HuH-7 (cell line): ENCODE data around the gene COMMD1.
"Not testable (repeated sequence)": the region's sequence is repeated elsewhere in the genome, so short reads cannot be mapped to it uniquely, and the experiment has no call there.

Experiments
- DNase-seq: peaks from one replicate; pipeline ENCODE4 v3.0.0; 2011; ENCODE audit warnings: low spot score

The COMMD1 gene

DNA sequence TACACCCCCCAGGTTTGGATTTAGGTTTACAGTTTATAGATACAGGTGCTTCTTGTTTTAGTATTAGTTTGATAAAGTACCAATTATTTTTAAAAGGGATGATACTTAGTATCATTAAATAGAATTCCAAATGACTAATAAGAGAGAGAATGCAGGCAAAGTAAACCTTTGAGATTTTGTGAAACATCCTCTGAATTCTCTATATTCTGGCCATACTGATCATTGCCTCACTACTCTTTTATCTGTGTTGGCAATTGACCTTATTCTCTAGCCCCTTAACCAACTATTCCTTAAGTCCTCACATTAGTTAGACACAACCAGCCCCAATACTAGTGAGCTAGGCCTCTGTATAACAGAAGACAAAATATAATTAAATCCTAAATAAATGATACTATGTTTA, 125.4 kb downstream of the COMMD1 start:
- no peak for DNase-seq

DNA sequence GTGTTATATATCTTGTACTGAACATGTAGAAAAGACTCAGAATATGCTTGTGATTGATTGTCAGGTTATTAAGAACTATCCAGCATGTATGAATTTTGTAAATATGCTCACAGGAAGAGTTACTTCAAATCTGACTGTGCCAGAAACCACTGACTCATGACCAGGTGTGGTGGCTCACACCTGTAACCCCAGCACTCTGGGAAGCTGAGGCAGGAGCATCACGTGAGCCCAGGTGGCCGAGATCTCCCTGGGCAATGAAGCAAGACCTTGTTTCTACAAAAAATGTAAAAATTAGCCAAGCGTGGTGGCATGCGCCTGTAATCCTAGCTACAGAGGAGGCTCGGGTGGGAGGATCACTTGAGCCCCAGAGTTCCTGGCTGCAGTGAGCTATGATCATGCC, 126.6 kb downstream of the COMMD1 start:
- no peak for DNase-seq

DNA sequence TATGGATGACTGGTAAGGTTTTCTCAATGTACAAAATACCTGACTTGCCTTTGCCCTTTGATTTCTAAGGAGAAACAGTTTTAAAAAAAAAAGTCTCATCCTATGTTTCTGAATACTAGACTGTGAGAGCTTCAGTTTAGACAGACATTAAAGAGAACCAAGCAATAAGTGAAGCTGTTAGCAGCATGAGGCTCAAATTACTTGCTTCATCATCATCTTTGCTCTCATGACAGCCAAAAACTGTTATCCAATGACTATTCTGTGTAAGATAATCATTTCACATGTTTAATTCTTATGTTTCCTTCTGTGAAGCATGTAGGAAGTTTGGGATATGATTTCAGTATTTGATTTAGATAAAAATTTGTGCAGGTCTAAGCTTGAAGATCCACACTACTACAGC, 129.2 kb downstream of the COMMD1 start:
- DNase-seq, result no peak

DNA sequence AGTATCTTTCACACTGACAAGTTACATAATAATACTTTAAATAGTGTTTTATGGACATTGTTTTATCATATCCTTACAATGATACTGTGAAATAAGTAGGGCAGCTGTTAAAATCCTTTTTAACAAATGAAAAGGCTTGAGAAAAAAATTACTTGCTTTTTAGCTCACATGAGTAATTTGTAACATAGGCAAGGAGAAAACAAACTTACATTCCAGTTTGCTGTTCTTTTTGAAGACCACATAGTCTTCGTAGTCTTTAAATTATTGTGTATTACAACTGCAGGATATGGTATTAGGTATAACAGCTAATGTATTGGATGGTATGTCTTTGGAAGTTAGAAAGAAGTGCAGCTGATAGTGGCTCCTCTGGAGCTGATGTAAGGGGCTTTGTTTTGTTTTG, 130.8 kb downstream of the COMMD1 start:
- no peak for DNase-seq

DNA sequence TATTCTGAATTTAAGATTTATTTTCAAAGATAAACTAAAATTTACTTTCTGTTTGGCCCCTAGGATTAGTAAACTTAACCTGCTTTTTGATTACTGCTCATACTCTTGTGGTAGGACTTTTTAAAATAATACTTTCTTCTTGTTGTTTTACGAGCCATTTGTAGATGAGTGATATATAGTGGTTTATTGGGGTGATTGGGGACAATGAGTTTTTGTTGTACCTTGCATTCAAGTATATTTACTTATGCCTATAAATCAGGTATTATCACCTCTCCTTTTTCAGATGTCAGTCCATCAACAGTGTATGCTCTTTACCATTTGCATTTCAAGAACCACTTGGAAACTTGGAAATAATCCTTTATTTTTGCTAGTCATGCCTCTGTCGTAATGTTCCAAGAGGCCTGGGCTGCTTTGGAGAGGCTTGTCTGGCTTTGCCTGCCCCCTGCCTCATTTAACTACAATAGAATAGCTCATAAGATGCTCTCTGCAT, 131.3 kb downstream of the COMMD1 start:
- DNase-seq, result no peak

DNA sequence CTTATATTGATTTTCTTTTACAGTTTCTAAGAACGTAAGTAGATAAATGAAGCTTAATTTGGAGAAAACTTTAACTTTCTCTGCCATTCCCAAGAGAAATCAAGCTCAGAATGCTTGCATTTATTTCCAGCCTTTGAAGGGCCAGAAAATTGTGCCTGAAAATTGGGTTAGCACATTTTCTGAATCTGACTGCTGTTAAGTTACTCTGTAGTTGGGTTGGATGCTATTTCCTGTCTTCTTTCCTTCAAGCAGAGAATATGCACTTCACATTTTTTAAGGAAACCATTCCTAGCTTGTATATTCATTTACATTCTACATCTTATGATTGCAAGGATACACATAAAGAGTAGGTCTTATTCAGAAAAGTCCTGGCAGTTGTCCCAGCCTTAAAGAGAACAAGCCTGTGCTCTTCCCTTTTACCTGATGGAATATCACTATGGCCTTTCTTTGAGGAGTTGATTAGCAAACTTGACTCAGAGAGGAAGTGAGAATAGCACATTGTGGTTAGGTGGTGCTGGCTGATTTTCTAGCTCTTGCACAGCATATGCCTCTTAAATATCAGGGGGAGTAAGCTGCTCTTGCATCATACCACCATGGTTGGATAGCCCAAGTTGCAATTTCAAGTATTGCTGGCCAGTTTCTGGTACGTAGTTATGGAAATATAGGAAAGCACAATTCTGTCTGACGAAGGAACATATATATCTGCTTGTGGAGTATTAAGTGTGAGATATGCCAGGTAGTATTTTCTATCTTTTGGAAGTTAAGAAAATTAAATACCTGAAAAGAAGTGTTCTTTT, 133.7 kb downstream of the COMMD1 start:
- DNase-seq, result no peak

DNA sequence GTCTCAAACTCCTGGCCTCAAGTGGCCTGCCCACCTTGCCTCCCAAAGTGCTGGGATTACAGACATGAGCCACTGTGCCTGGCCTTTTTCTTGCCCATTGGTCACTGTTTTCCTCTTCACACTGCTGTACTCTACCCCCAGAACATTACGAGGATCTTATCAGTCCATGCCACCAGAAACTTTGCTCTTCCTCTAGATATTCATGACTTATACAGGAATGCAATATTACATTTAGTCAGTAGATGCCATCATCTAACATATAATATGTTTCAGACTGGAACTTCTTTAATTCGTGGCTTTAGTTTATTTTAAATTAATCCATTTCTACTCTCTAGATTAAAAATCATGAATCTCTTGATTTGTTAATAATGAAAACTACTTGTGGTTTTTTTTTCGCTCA, 135.5 kb downstream of the COMMD1 start:
- no peak for DNase-seq

DNA sequence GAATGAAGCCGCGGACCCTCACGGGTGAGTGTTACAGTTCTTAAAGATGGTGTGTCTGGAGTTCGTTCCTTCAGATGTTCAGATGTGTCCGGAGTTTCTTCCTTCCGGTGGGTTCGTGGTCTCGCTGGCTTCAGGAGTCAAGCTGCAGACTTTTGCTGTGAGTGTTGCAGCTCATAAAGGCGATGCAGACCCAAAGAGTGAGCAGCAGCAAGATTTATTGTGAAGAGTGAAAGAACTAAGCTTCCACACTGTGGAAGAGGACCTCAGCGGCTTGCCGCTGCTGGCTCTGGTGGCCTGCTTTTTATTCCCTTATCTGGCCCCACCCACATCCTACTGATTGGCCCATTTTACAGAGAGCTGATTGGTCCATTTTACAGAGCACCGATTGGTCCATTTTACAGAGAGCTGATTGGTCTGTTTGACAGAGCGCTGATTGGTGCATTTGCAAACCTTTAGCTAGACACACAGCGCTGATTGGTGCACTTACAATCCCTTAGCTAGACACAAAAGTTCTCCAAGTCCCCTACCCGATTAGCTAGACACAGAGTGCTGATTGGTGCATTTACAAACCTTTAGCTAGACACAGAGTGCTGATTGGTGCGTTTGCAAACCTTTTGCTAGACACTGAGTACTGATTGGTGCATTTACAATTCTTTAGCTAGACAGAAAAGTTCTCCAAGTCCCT, 136.4 kb downstream of the COMMD1 start:
- not testable (repeated sequence) for DNase-seq

DNA sequence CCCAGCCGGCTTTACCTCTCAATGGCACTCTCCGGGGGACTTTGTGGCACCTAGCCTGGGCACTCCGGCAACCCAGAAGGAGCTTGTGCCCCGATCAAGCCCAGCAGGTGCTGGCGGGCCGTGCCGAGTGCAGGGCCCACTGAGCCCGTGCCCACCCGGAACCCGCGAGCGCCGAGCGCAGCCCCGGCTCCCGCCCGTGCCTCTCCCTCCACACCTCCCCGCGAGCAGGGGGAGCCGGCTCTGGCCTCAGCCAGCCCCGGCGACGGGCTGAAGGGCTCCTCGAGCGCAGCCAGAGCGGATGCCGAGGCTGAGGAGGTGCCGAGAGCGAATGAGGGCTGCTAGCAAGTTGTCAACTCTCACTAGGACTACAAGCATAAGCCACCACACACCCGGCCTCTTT, 136.9 kb downstream of the COMMD1 start:
- no peak for DNase-seq

DNA sequence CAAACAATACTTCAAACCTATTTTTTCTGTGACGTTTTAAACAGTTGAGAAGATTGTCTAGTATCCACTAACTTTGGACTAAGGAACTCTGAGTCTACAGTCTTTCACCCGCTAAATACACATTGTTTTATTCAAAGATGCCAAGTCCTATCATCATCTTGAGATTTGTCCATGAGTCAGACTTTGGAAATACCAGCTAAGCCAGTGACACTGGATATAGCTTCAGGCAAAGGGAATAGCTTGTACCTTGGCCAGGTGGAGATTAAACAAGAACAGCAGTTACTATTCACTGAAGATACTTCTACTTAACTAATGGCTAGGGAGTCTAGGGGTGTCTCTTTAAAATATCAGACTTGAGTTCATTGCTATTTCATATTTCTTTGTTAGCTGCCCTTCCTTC, 137.5 kb downstream of the COMMD1 start:
- no peak for DNase-seq

DNA sequence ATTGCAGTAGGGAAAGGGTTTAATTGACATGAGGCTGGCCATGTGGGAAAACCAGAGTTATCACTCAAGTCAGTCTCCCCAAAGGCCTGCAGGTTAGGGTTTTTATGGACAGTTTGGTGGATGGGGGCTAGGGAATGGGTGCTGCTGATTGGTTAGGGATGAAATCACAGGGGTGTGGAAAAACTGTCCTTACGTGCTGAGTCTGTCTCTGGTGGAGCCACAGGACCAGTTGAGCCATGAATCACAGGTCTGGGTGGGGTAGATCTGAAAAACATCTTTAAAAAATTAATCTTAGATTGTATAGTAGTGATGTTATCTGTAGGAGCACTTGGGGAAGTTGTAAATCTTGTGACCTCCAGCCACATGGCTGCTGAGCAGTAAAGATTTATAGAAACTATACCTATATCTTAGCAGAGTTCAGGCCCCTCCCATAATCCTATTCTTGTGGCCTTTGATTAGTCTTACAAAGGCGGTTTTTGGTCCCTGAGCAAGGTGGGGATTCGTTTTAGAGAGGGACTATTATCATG, 139.6 kb downstream of the COMMD1 start:
- no peak for DNase-seq

DNA sequence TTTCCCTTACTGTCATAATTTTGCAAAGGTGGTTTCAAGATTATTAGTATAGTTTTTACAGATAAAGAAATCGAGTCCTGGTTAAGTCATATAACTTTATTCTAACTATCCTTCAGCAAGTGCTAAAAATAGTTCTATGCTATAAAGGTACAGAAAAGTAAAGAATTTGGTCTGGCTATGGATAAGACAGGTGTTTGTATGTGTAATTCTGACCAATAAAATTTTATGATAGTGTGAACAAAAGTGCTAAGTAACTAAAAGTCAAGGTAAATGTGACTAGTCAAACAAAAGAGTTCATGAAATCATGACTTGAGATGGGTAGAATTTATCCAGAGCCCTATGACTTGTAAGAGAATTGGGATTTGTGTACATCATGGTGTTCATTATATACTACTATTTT, 140.7 kb downstream of the COMMD1 start:
- no peak for DNase-seq

DNA sequence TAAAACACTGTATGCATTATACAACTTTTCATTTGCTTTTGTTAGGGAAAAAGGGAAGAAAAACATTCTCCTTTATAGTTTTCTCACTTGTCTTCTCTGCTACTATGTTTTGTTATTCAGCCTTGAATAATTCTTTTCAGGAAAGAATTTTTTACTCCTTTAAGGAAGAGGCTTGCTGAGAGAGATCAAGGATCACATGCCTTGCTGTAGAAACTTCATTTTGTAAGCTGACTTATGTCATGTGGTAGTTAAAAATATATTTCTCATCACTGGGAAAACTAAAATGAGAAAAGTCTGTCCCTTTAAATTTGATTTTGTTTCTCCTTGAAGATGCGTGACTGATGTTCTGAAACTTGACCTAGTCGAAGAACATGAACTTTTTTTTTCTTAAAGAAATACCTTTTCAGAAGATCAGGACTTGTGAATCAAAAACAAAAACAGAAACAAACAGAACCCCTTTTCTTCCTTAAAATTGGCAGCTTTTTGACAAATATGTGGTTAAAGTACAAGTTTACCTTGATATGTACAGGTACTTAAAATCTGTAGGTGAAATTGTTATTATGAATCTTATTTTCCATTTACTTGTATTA, 145.1 kb downstream of the COMMD1 start:
- no peak for DNase-seq

DNA sequence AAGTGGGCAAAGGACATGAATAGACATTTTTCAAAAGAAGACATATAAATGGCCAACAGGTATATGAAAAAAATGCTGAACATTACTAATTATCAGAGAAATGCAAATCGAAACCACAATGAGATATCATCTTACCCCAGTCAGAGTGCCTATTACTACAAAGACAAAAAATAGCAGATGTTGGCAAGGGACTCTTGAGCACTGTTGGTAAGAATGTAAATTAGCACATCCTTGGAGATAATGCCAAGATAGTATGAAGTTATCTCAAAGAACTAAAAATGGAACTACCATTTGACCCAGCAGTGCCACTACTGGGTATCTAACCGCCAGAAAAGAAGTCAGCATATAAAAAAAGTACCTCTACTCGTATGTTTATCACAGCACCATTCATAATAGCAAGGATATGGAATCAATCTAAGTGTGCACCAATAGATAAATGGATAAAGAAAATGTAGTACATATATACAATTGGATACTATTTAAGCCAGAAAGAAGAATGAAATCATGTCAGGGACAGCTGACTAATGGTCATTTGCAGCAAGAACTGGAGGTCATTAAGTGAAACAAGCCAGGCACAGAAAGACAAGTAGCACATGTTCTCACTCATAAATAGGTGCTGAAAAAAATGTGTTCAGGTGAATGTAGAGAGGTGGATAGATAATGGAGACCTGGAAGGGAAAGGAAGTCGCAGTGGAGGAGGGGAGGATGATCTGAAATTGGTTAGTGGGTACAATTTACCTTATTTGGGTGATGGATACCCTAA, 148.7 kb downstream of the COMMD1 start:
- no peak for DNase-seq

DNA sequence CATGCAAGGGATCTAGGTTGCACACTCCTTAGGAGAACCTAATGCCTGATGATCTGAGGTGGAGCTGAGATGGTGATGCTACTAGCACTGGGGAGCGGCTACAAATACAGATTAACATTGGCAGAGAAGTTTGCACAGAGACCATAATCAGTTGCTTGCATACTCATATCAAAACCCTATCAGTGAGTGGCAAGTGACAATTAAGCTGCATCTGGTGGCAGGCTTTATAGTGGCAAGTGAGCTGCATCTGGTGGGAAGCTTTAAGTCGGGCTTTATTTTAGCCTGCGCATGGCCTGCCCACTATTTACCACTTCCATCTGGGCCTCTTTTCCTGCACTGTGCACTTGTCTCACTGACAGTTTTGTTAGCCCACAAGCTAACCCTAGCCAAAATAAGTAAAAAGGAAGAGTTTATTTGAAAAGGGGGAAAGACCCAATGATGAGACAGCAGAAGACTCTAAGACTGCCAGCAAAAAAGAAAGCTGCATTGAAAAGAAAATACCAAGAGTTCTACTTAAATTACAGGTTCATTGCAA, 149.5 kb downstream of the COMMD1 start:
- DNase-seq, result no peak

DNA sequence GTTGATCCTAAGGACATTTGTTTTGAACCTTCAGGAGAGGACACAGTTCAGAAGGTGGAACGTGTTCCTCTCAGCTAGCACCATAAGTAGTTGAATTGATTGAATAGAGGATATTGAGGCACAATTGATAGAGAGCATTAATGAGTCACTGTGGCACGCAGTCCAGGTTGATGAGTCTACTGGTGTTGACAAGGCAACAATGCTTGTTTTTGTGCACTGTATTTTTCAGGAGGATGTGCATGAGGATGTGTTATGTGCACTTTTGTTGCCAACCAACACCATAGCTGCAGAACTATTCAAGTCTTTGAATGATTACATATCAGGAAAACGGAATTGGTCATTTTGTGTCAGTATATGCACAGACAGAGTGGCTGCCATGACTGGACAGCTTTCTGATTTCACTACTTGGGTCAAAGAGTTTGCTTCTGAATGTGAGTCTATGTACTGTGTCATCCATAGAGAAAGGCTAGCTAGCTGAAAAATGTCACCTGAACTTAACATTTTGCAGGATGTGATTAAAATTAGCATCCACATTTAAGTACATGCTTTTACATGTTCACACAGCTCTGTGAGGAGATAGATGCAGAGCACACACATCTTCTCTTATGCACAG, 150.4 kb downstream of the COMMD1 start:
- DNase-seq, result no peak

DNA sequence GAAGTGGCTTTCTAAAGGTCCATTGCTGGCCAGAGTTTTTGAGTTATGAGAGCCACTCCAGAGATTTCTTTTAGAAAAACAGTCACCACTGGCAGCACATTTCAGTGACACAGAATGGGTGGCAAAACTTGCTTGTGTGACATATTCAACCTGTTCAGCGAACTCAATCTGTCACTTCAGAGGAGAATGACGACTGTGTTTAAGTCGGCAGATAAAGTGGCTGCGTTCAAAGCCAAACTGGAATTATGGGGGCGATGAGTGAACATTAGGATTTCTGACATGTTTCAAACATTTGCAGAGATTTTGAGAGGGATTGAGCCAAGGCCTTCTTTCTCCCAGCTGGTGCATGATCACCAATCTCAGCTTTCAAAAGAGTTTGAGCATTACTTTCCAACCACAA, 150.9 kb downstream of the COMMD1 start:
- no peak for DNase-seq

DNA sequence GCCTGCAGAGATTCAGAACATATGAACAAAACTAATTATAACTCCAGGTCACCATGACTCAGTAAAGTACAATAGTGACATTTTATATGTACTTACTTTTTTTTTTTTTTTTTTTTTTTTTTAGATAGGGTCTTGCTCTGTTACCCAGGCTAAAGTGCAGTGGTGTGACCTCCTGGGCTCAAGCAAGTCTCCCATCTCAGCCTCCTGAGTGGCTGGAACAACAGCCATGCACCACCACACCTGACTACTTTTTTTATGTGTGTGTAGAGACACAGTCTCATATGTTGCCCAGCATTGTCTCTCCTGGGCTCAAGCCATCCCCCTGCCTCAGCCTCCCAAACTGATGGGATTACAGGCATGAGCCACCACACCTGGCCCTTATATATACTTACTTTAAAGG, 159.8 kb downstream of the COMMD1 start:
- DNase-seq, result no peak

DNA sequence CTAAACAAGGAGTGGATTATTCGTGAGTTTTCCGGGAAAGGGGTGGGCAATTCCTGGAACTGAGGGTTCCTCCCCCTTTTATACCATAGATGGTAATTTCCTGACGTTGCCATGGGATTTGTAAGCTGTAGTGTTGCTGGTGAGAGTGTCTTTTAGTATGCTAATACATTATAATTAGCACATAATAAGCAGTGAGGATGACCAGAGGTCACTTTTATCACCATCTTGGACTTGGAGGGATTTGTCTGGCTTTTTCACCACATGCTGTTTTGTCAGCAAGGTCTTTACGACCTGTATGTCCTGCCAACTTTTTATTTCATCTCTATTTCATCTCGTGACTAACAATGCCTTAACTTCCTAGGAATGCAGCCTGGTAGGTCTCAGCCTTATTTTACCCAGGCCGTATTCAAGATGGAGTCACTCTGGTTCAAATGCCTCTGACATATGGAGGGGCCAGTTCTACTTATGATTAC, 165.7 kb downstream of the COMMD1 start:
- no peak for DNase-seq

DNA sequence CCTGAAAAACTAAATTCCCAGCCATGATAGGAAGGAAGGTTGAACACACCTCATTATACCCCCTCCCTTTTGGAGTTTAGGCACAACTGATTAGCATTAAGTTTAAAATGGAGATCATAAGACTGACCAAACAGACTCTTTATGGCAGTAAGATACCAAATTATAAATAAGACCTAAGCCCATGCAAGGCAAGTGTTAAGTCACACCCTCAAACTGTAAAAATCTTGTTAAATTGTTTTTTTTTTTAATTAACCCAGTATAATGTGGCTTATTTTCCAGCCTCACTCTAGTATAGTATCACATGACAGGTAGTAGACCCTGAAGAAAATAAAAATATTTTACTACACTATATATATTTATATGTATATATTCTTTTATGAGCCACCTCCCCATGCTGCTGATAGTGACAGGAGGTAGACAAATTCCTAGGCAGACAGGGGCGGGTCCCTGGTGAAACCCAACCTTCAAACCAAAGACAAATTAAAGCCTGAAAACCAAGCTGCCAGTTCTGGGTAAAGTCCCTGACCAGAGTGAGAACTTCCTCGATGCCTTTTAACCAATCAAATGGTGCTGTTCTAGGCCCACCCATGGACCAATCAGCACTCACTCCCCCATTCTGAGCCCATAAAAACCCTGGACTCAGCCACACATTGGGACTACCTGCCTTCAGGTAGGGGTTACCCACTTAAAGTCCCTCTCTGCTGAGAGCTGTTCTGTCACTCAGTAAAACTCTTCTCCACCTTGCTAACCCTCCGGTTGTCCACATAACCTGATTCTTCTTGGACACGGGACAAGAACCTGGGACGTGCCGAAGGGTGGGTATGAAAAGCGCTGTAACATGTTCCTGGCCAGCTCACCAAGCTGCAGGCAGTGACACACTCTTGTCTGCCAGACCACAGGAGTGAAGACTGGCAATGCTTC, 166.5 kb downstream of the COMMD1 start:
- no peak for DNase-seq
